Neural progenitor cell (in vitro differentiated cells): ENCODE measurements around the gene UCN2. TPM values are rescaled to one million over a fixed set of nuclear protein-coding genes. Genes with fewer than 3 reads are reported as not detected.

Experiments used
- DNase-seq: peaks from one replicate; pipeline ENCODE4 v3.0.0-alpha.2; 2016; ENCODE audit warnings: low spot score
- H2AFZ ChIP-seq: fragments of 200-600 bp; sonication (generic); replicated peaks from 2 replicates; pipeline ENCODE4 v1.6.1; 2016; ENCODE audit warnings: antibody characterized with exemption
- H3F3A ChIP-seq: fragments of 200-600 bp; sonication (generic); 2 replicates; pipeline ENCODE4 v1.6.1; 2016; ENCODE audit warnings: antibody characterized with exemption, low read depth
- H3K27ac ChIP-seq: fragments of 200-600 bp; sonication (generic); 2 replicates; pipeline ENCODE4 v1.5.1; 2016; ENCODE audit warnings: mild to moderate bottlenecking
- H3K27me3 ChIP-seq: fragments of 200-600 bp; sonication (generic); 2 replicates; pipeline ENCODE4 v1.6.1; 2016; ENCODE audit warnings: mild to moderate bottlenecking, moderate library complexity
- H3K36me3 ChIP-seq: fragments of 200-600 bp; sonication (generic); 2 replicates; pipeline ENCODE4 v1.5.1; 2016
- H3K4me1 ChIP-seq: fragments of 200-600 bp; sonication (generic); 2 replicates; pipeline ENCODE4 v1.6.1; 2016; ENCODE audit warnings: mixed run types
- H3K4me2 ChIP-seq: fragments of 200-600 bp; sonication (generic); 2 replicates; pipeline ENCODE4 v1.6.1; 2016
- H3K4me3 ChIP-seq: fragments of 200-600 bp; sonication (generic); 2 replicates; pipeline ENCODE4 v1.5.1; 2016
- H3K79me2 ChIP-seq: fragments of 200-600 bp; sonication (generic); 2 replicates; pipeline ENCODE4 v1.6.1; 2016; ENCODE audit warnings: low read depth
- H3K9ac ChIP-seq: fragments of 200-600 bp; sonication (generic); 2 replicates; pipeline ENCODE4 v1.6.1; 2016
- H3K9me3 ChIP-seq: fragments of 200-600 bp; sonication (generic); 2 replicates; pipeline ENCODE4 v1.5.1; 2016; ENCODE audit warnings: low read depth
- H4K20me1 ChIP-seq: fragments of 200-600 bp; sonication (generic); 2 replicates; pipeline ENCODE4 v1.6.1; 2016; ENCODE audit warnings: low read depth
- H3K27ac Mint-ChIP-seq: 3 replicates; pipeline ENCODE4 v1.8.0; 2021; ENCODE audit warnings: mixed read lengths
- H3K27me3 Mint-ChIP-seq: 2 replicates; pipeline ENCODE4 v1.8.0; 2022; ENCODE audit warnings: low read depth, mild to moderate bottlenecking, inconsistent platforms, moderate library complexity, mixed read lengths; ENCODE audit not compliant: insufficient read depth
- H3K36me3 Mint-ChIP-seq: 3 replicates; pipeline ENCODE4 v1.8.0; 2021; ENCODE audit warnings: mixed read lengths
- H3K4me1 Mint-ChIP-seq: 3 replicates; pipeline ENCODE4 v1.8.0; 2021; ENCODE audit warnings: mixed read lengths
- H3K4me3 Mint-ChIP-seq: 3 replicates; pipeline ENCODE4 v1.8.0; 2021; ENCODE audit warnings: mild to moderate bottlenecking, moderate library complexity, mixed read lengths
- H3K9me3 Mint-ChIP-seq: 3 replicates; pipeline ENCODE4 v1.8.0; 2020; ENCODE audit warnings: mixed read lengths
- CTCF ChIP-seq: fragments of 200-600 bp; sonication (generic); IDR thresholded peaks from 2 replicates; pipeline ENCODE4 v1.5.1; 2017; ENCODE audit warnings: antibody characterized with exemption, mild to moderate bottlenecking
- EZH2 ChIP-seq: fragments of 200-600 bp; sonication (generic); IDR thresholded peaks from 2 replicates; pipeline ENCODE4 v1.6.1; 2017; ENCODE audit warnings: antibody characterized with exemption, mild to moderate bottlenecking, moderate library complexity
- EZH2phosphoT487 ChIP-seq: fragments of 200-600 bp; sonication (generic); IDR thresholded peaks from 2 replicates; pipeline ENCODE4 v1.6.1; 2017; ENCODE audit warnings: antibody characterized with exemption
- total RNA-seq: library from RNA; depleted of rRNA; stranded (reverse); fragments of >200 nt; gene quantifications from 2 replicates; pipeline ENCODE4 v1.2.3, GENCODE V29; 2015; ENCODE audit warnings: low replicate concordance

The UCN2 gene
- total RNA-seq, 1 donor from 2014 or later: not detected

GRCh38 chr3:48544141-48544540 is 19.4 kb downstream of the UCN2 start:
- DNase-seq: no peak
- Mint-ChIP-seq H3K4me1 (no peaks in the 10 kb centered on the region), H3K9me3 (no peaks in the 10 kb centered on the region), H3K27me3 (peaks cover 5% of the 10 kb centered on the region), H3K4me3 (no peak overlapping the region), H3K36me3 (peaks cover 35% of the 10 kb centered on the region), H3K27ac (no peak overlapping the region)
- no peak overlapping the region for H3K4me3 ChIP-seq
- no peak overlapping the region for H3K4me2 ChIP-seq
- peaks cover 3% of the 10 kb centered on the region for H4K20me1 ChIP-seq
- H3F3A ChIP-seq: peaks cover 8% of the 10 kb centered on the region
- H3K9me3 ChIP-seq: no peaks in the 10 kb centered on the region
- H3K36me3 ChIP-seq: no peaks in the 10 kb centered on the region
- H3K27ac ChIP-seq: no peak overlapping the region
- no peak overlapping the region for H3K9ac ChIP-seq
- H3K79me2 ChIP-seq: no peaks in the 10 kb centered on the region
- H3K4me1 ChIP-seq: no peaks in the 10 kb centered on the region
- no peaks in the 10 kb centered on the region for H3K27me3 ChIP-seq
- no peak overlapping the region for H2AFZ ChIP-seq
- TF ChIP-seq EZH2phosphoT487 (no peak), CTCF (no peak), EZH2 (no peak)

DNA sequence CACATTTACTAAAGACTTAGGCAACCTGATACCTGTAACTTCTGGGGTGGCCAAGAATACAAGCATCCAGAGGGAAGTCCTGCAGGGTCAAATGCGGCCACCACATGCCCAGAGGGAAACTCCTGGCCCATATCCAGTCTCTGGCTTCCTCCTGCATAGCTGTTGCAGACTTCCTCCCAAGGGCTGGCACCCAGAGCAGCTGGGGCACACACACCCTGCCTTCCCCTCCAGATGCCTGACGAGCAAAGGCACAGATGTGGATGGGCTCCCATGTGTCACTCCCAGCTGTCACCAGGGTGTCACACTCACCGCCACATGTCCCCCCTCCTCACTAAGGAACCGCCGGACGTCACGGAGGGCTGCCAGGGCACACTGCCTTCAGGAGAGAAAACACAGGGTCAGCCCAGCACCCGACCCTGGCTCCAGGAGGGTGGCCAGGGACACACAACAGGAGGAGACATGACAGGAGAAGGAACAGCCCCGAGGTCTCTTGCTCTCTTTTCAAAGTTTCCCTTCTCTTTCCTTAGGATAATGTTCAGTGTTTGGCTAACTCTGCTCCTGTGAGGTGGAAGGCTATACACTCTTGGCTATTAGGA is 20.2 kb downstream of the UCN2 start:
- H2AFZ ChIP-seq: no peak overlapping the region
- no peak overlapping the region for H3K27ac ChIP-seq
- no peaks in the 10 kb centered on the region for H3K4me1 Mint-ChIP-seq
- DNase-seq: no peak
- H3K4me1 ChIP-seq: no peaks in the 10 kb centered on the region
- no peak overlapping the region for H3K4me3 ChIP-seq
- H3K4me2 ChIP-seq: no peak overlapping the region
- H3K36me3 ChIP-seq: no peaks in the 10 kb centered on the region
- H3K27me3 Mint-ChIP-seq: peaks cover 5% of the 10 kb centered on the region
- no peak overlapping the region for H3K4me3 Mint-ChIP-seq
- no peaks in the 10 kb centered on the region for H4K20me1 ChIP-seq
- no peak overlapping the region for H3K9ac ChIP-seq
- no peak overlapping the region for H3K27ac Mint-ChIP-seq
- H3K9me3 ChIP-seq: no peaks in the 10 kb centered on the region
- no peaks in the 10 kb centered on the region for H3K79me2 ChIP-seq
- H3K27me3 ChIP-seq: no peaks in the 10 kb centered on the region
- peaks cover 8% of the 10 kb centered on the region for H3F3A ChIP-seq
- H3K36me3 Mint-ChIP-seq: peaks cover 34% of the 10 kb centered on the region
- H3K9me3 Mint-ChIP-seq: no peaks in the 10 kb centered on the region
- TF ChIP-seq EZH2 (no peak), EZH2phosphoT487 (no peak), CTCF (no peak)

DNA sequence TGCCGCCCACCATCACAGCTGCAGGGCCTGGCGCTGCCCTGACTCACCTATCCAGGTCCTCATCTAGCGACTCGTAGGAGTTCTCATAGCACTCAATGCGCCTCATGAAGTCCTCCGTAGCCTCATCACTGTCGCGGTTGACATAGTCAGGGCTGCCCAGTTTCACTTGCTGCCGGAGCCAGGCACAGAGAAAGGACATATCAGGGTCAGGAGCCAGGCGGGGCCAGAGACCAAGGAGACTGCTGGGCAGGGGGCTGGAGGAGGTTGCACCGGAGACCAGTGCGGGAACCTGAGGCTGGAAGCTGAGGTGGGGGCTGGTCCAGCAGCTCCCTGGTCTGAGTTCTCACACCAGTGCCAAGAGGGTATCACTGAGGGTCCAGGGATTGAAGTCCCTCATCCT is 25.1 kb downstream of the UCN2 start:
- Mint-ChIP-seq H3K36me3 (peaks cover 47% of the 10 kb centered on the region), H3K9me3 (no peaks in the 10 kb centered on the region), H3K27me3 (peaks cover 5% of the 10 kb centered on the region), H3K4me1 (no peaks in the 10 kb centered on the region), H3K27ac (no peak overlapping the region), H3K4me3 (no peak overlapping the region)
- TF ChIP-seq CTCF: no peak
- H3F3A ChIP-seq: peaks cover 4% of the 10 kb centered on the region
- no peak overlapping the region for H3K27ac ChIP-seq
- no peaks in the 10 kb centered on the region for H3K79me2 ChIP-seq
- no peak overlapping the region for H3K9ac ChIP-seq
- no peak overlapping the region for H2AFZ ChIP-seq
- no peak overlapping the region for H3K4me3 ChIP-seq
- no peaks in the 10 kb centered on the region for H3K36me3 ChIP-seq
- H3K4me1 ChIP-seq: no peaks in the 10 kb centered on the region
- H4K20me1 ChIP-seq: no peaks in the 10 kb centered on the region
- H3K4me2 ChIP-seq: no peak overlapping the region
- DNase-seq: no peak
- no peaks in the 10 kb centered on the region for H3K9me3 ChIP-seq
- H3K27me3 ChIP-seq: no peaks in the 10 kb centered on the region
